HK-2 (cell line): Measurements from ENCODE around the gene TNFAIP3.

Experiments used
- DNase-seq: peaks from one replicate; pipeline ENCODE4 v3.0.0-alpha.2; 2018; ENCODE audit not compliant: unreplicated experiment

Gene TNFAIP3

GRCh38 chr6:137903274-137903932 is 36.3 kb downstream of the TNFAIP3 start:
- DNase-seq = no peak

DNA sequence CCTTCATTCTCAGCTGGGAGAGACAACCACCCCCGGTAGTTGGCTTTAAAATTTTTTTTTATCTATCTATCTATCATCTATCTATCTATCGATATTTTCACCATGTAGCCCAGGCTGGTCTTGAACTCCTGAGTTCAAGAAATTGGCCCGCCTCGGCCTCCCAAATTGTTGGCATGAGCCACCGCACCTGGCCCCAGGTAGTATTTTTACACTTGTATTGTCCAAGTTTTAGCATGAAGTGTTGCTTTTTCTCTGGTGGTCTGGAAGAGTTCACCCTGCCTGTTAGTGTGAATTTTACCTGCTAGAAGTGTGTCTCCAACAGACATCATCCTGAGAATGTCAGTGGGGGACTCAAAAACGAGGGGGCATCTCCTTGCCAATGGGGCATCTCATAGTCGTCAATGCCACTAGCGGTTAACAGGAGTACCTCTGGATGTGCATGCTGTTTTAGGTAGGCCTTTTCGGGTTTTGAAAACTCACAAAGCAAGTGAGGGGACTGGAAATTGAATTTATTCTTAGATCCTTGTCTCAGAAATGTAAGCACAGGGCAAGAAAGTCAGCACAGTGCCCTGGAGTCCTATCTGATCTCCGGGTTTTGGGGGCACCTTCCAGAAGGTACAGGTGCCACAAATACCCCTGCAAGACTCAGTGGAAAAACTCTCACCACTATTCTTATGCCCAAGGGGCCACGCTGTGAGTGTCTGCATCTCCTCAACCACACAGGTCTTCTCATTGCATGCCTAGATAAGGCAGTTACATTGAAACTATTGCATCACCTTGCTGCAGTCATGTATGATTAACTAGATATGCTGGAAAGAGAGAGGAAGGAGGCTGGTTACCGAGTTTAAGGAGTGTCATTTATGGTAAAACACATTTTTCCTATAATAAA is 37.1 kb downstream of the TNFAIP3 start:
- no peak for DNase-seq

DNA sequence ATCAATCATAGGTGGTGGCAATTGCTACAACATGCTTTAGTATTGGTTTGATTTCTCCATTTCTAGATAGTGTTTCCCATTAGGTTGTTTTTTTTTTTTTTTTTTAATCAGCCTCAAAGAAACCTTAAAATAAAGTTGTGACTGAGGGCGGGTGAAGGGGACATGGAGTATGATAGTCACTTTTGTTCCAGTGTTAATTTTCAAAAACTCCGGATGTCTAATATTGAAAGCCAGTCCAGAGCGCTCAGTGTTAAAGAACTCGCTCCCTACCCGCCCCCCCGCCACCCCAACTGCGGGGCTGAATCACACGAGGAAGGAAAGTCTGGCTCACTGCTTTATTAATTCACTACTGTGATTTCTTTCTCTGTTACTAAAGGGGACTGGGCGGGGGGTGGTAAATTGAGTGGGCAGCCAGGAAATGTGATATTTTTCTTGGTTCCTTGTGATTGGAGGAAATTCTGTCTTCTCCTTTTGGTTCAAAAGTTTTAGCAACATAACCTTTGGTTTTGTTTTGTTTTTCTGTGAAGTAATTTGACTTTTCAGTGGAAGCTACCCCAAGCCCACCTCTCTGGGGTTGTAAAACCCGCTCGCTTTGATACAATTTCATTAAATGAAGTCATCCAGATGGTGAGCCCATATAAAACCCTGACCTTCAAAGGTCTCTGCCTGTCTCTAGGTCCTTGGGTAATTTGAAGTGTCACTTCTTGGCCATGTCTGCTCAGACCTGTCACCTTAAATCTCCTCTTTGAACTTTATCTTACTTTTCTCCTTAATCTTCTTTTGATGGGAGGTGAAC is 38.0 kb downstream of the TNFAIP3 start:
- peak; percentile 50 for DNase-seq

- no peak for DNase-seq
These were observed 39.0 kb downstream of the TNFAIP3 start for GRCh38 chr6:137906020-137906472.

GRCh38 chr6:137907170-137907569 is 40.1 kb downstream of the TNFAIP3 start:
- no peak for DNase-seq

DNA sequence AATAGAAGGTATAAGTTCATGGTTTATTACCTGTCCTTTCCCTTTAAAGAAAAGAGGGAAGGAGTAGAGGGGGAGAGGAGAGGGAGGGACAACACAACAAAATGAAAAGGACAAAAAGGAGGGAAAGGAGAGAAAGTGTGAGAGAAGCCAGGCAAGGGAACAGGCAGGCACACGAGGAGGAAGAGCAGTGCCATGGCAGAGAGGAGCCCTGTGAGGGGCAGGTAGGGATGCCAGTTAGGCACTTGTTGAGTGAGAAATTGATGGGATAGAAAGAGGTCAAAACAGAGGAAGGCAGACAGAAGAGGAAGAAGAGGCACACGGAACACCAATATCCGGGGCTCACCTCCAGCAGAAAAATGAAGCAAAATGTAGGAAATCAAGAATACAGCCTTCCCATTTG is 42.5 kb downstream of the TNFAIP3 start:
- DNase-seq = no peak

GRCh38 chr6:137910424-137910834 is 43.4 kb downstream of the TNFAIP3 start:
- no peak for DNase-seq

DNA sequence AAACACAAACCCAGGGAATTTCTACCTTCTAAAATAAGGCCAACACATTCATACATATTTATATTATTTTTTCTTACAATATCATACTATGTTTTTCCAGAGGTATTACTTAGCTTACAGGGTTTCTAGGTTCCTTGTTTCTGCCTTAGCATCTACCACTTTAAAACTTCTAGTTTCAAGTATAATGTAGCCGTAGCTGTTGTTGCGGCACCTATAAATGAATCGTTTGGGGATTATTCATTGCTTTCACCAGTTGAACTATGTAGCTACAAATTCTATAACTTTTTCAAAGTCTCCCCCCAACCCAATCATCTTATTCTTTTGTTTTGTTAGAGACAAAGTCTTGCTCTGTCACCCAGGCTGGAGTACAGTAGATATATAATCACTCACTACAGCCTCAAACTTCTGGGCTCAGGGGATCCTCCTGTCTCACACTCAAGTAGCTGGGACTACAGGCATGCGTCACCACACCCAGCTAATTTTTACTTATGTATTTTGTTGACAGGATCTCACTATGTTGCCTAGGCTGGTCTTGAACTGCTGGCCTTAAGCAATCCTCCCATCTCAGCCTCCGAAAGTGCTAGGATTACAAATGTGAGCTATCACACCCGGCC is 43.9 kb downstream of the TNFAIP3 start:
- no peak for DNase-seq

- DNase-seq = no peak
These were observed 44.7 kb downstream of the TNFAIP3 start for GRCh38 chr6:137911675-137912191.

DNA sequence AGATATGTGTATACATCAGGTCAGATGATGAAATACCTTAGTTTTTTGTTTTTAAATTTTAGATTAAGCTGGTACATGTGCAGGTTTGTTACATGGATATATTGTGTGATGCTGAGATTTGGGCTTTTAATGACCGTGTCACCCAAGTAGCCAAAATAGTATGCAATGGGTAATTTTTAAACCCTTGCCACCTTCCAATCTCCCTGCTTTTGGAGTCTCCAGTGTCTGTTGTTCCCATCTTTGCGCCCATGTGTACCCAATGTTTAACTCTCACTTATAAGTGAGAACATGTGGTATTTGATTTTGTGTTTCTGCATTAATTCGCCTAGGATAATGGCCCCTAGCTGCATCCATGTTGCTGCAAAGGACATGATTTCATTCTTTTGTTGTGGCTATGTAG is 45.8 kb downstream of the TNFAIP3 start:
- DNase-seq = no peak

DNA sequence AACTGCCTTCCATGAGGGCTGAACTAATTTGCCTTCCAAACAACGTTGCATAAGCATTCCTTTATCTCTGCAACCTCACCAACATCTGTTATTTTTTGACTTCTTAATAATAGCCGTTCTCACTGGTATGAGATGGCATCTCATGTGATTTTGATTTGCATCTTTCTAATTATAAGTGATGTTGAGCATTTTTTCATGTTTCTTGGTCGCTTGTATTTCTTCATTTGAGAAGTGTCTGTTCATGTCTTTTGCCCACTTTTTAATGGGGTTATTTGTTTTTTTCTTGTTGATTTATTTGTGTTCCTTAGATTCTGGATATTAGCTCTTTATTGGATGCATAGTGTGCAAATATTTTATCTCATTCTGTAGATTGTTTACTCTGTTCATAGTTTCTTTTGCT is 46.4 kb downstream of the TNFAIP3 start:
- no peak for DNase-seq

DNA sequence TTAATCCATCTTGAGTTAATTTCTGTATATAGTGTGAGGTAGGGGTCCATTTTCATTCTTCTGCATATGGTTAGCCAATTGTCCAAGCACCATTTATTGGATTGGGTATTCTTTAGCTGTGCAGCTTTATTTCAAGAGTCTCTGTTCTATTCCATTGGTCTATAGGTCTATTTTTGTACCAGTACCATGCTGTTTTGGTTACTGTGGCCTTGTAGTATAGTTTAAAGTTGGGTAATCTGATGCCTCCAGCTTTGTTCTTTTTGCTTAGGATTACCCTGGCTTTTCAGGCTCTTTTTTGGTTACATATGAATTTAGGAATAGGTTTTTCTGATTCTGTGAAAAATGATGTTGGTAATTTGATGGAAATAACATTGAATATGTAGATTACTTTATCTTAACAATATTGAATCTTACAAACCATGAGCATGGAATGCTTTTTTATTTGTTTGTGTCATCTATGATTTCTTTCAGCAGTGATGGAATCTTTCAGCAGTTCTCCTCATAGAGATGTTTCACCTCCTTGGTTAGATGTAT is 47.0 kb downstream of the TNFAIP3 start:
- DNase-seq = no peak

DNA sequence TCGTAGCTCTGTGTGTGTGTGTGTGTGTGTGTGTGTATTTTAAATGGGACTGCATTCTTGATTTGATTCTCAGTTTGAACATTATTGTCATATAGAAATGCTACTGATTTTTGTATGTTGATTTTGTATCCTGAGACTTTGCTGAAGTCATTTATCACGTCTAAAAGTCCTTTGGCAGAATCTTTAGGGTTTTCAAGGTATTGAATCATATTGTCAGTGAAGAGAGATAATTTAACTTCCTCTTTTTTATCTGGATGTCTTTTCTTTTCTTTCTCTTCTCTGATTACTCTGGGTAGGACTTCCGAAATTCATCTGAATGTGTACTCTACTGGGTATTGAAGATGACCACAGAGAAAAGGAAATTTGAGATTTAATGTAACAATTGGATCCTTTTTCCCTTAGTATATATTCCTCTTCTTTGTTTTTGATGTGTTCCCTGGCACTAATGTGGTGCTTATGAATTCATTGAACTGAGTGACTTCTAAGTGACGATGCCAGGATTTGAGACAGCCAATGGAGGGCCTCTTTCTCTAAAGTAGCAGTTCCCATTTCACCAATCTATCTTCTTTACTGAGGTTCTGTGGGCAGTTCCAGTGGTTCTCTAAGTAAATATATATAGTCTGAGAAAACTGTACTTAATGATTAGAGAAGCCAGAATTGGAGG is 47.6 kb downstream of the TNFAIP3 start:
- no peak for DNase-seq

DNA sequence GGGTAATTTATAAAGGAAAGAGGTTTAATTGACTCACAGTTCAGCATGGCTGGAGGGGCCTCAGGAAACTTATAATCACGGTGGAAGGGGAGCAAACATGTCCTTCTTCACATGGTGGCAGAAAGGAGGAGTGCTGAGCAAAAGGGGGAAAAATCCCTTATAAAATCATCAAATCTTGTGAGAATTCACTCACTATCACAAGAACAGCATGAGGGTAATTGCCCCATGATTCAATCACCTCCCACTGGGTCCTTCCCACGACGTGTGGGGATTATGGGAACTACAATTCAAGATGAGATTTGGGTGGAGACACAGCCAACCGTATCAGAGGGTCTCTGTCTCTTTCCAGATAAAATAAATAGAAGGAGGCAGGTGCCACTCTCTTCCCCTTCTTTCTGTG is 48.7 kb downstream of the TNFAIP3 start:
- no peak for DNase-seq

DNA sequence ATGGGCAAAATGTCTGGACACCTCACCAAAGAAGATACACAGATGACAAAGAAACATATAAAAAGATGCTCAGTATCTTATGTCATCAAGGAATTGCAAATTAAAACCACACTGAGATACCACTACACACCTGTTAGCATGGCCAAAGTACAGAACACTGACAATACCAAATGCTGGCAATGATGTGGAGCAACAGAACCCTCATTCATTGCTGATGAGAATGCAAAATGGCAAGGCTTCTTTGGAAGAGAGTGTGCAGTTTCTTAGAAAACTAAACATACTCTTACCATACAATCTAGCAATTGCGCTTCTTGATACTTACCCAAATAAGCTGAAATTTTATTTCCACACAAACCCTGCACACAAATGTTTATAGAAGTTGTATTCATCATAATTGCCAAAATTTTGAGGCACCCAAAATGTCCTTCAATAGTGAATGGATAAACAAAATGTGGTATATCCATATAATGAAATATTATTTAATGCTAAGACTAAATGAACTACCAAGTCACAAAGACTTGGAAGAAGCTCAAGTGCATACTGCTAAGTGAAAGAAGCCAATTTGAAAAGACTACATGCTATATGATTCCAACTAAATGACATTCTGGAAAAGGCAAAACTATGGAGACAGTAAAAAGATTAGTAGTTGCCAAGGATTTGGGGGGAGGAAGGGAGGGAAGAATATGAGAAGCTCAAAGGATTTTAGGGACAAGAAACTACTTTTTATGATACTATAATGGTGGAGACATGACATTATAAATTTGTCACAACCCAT is 50.7 kb downstream of the TNFAIP3 start:
- DNase-seq = no peak

- no peak for DNase-seq
These were observed 52.4 kb downstream of the TNFAIP3 start for GRCh38 chr6:137919502-137919823.

DNA sequence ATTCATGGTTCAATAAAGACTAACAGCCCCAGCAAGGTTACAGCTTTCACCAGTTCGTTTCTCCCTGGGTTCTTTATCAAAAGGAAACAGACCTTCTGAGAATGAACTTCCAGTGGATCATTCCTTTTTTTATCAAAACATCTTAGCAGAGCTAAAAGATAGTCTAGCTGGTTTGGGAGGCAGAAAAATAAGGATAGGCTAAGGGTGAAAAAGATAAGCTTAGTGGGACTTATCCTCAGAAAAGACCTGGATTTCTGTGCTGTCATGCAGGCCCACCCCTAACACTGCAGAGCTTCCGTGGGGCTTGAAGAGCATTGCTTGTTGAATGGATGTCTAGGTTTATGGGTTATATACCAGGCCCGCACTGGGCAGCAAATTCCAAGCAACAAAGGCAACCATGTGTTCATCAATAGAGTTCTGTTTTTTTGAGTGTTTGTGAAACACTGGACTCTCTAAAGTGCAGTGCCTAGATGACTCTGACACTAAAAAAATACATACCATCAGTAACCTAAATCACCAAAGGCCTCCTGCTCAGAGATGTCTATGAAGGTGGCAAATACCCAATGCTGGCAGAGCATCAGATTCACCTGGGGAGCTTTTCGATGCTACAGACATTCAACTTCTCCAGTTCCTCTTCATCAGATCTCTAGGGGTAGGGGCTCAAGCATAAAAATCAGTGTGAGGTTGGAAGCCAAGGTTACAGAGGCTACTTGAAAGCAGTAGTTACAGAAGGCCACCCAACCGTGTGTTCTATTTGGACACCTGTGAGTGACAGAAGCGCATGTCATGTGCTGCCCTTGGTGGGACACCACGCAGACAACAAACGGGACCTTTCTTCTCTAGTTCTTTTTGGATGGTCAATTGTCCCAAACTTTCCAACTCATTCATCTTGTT is 53.0 kb downstream of the TNFAIP3 start:
- no peak for DNase-seq

GRCh38 chr6:137921823-137922222 is 54.8 kb downstream of the TNFAIP3 start:
- DNase-seq = no peak
